Omental fat pad (tissue), 4 donors: ENCODE data around the gene ARHGAP15. TPM values are rescaled to one million over a fixed set of nuclear protein-coding genes. Genes with fewer than 3 reads are reported as not detected.

Experiments
- ATAC-seq: fragments of 150-250 bp; one replicate; pipeline ENCODE4 v1.9.1; 2016; ENCODE audit warnings: mild to moderate bottlenecking, moderate library complexity; ENCODE audit not compliant: low FRiP score
- DNase-seq: peaks from one replicate; pipeline ENCODE4 v3.0.0-alpha.2; 2019; ENCODE audit warnings: low spot score
- total RNA-seq, 4 donors: library from RNA; depleted of rRNA; stranded (reverse); fragments of >200 nt; gene quantifications; one replicate each; pipeline ENCODE4 v1.1.0, GENCODE V29; 2016
- TF ChIP-seq, protein P1 (sequence below), 3 donors: fragments of 450-650 bp; IDR thresholded peaks; one replicate each; pipeline ENCODE4 v1.5.1; 2016 to 2017; ENCODE audit warnings: antibody characterized with exemption in 3 of 3, mild to moderate bottlenecking in 3 of 3, moderate library complexity in 2 of 3

Gene ARHGAP15
- total RNA-seq, 4 donors from 2014 or later = 12.2 to 27.6 (median 20.7) TPM

- TF ChIP-seq, protein P1, sequence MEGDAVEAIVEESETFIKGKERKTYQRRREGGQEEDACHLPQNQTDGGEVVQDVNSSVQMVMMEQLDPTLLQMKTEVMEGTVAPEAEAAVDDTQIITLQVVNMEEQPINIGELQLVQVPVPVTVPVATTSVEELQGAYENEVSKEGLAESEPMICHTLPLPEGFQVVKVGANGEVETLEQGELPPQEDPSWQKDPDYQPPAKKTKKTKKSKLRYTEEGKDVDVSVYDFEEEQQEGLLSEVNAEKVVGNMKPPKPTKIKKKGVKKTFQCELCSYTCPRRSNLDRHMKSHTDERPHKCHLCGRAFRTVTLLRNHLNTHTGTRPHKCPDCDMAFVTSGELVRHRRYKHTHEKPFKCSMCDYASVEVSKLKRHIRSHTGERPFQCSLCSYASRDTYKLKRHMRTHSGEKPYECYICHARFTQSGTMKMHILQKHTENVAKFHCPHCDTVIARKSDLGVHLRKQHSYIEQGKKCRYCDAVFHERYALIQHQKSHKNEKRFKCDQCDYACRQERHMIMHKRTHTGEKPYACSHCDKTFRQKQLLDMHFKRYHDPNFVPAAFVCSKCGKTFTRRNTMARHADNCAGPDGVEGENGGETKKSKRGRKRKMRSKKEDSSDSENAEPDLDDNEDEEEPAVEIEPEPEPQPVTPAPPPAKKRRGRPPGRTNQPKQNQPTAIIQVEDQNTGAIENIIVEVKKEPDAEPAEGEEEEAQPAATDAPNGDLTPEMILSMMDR (IDR thresholded peaks at IDR 0.05) = no peak
- no peak for DNase-seq
- ATAC-seq = no peak
Observed at GRCh38 chr2:143151111-143151752, 22.0 kb downstream of the ARHGAP15 start.

- TF ChIP-seq, protein P1 (IDR thresholded peaks at IDR 0.05) = no peak
- ATAC-seq (no peak), DNase-seq (no peak)
Observed at GRCh38 chr2:143152219-143152618, 23.0 kb downstream of the ARHGAP15 start.

DNA sequence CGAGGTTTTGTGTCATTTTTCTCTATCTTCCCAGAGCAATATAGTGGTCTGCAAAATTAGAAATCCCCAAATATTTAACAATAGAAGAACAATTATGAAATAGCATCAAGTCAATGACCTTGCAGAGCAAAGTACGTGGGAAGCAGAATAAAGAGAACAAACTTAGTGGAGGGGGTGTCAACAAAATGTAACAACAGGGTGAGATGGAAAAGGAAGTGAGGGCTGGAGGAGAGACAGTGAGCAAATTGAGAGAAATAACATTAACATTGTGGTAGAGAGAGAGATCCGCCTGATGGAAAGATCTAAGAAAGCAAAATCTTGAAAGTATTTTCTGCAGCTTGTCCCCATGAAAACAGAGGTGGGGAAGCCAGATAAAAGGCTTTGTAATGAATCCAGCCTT is 23.4 kb downstream of the ARHGAP15 start:
- ATAC-seq (no peak), DNase-seq (no peak)
- TF ChIP-seq, protein P1 (IDR thresholded peaks at IDR 0.05) = no peak

GRCh38 chr2:143155661-143156060 is 26.4 kb downstream of the ARHGAP15 start:
- ATAC-seq = no peak
- DNase-seq = no peak
- TF ChIP-seq, protein P1 (IDR thresholded peaks at IDR 0.05) = no peak

- TF ChIP-seq, protein P1 (IDR thresholded peaks at IDR 0.05) = no peak
- no peak for DNase-seq
- ATAC-seq = no peak
Observed at GRCh38 chr2:143157001-143157400, 27.8 kb downstream of the ARHGAP15 start.

DNA sequence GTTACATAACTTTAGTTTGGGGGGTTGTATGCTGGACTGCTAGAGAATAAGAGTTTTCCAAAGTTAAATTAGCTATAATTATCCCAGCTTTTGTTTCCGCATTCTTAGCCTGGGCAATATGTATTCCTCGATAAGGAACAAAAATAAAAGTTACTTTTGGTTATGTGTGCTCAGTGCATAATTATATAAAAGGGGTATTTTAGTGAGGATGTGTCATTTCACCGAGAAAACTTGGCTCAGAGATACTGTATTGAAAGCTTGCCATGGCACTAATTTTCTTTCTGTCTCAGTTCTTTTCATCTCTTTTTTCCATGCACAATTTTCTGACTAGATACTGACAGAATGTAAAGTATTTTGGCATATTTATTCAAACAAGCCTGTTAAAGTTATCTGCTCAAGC is 28.2 kb downstream of the ARHGAP15 start:
- ATAC-seq (no peak), DNase-seq (no peak)
- TF ChIP-seq, protein P1 (IDR thresholded peaks at IDR 0.05) = no peak

GRCh38 chr2:143158098-143158497 is 28.9 kb downstream of the ARHGAP15 start:
- ATAC-seq = no peak

More at GRCh38 chr2:143158098-143158497, 28.9 kb downstream of the ARHGAP15 start:
- DNase-seq = no peak
- TF ChIP-seq, protein P1 (IDR thresholded peaks at IDR 0.05) = no peak
